Right cardiac atrium (tissue), 5 donors: ENCODE measurements around the gene ASPG. TPM values are rescaled to one million over a fixed set of nuclear protein-coding genes. Genes with fewer than 3 reads are reported as not detected.
A peak's percentile ranks its signal among the peaks of the same experiment; 100 is the strongest.

ENCODE experiments used
- ATAC-seq, 2 donors: fragments of 200-7000 bp; cut with Tn5 transposase; one replicate each; pipeline versions ENCODE4 v1.8.0 to v1.9.1; 2020; ENCODE audit warnings: moderate library complexity in 2 of 2, mild to moderate bottlenecking in 1 of 2
- DNase-seq, 3 donors: peaks; one replicate each; pipeline ENCODE4 v3.0.0-alpha.2; 2020
- H3K27ac ChIP-seq: one replicate; pipeline ENCODE4 v1.5.1; 2013; ENCODE audit warnings: mild to moderate bottlenecking, low read length, control low read depth, moderate library complexity
- H3K27me3 ChIP-seq: one replicate; pipeline ENCODE4 v1.6.1; 2013; ENCODE audit not compliant: control insufficient read depth, insufficient read depth
- H3K4me1 ChIP-seq: one replicate; pipeline ENCODE4 v1.6.1; 2013; ENCODE audit warnings: low read length; ENCODE audit not compliant: control insufficient read depth, insufficient read depth
- H3K4me3 ChIP-seq: one replicate; pipeline ENCODE4 v1.5.1; 2013; ENCODE audit warnings: low read length, control low read depth
- H3K9me3 ChIP-seq: one replicate; pipeline ENCODE4 v1.6.1; 2013; ENCODE audit warnings: low read length; ENCODE audit not compliant: control insufficient read depth
- WGBS: extraction: QIAGEN DNeasy Blood & Tissue Kit; methylation state at CpG from one replicate; pipeline ENCODE4 v1.1.7; 2013; 5-methylcytosine and 5-hydroxymethylcytosine counted together
- intact Hi-C, 4 donors: fragments of 100-400 bp; cut with DNase I; formaldehyde crosslinking; loops; one replicate each; pipeline versions ENCODE4 v1.11.0 to v1.14.0; 2022 to 2023
- polyA plus RNA-seq: library from polyadenylated mRNA; stranded (reverse); fragments of 200-250 nt; gene quantifications from one replicate; pipeline ENCODE4 v1.2.3, GENCODE V29; 2013
- total RNA-seq, 4 donors: library from RNA; stranded (reverse); fragmentation: NEBNext Ultra II Directional; extraction: Animal tissue kit (Norgen Biotek cat#: 25700); gene quantifications; one replicate each; pipeline ENCODE4 v1.2.1, GENCODE V29; 2021
- donor health status: healthy with polysubstance abuse.
- donor health status: DM: no; HTN: yes; CAD: no.
- donor health status: DM: no; HTN: no; CAD: no.
- donor health status: DM: no; HTN: yes; CAD: no; lungs with severe emphysema.
- donor health status: DM: yes; HTN: yes; CAD: no.

Gene ASPG
- total and polyA plus RNA-seq, 5 donors, result 99.1 to 307 (median 174) TPM

GRCh38 chr14:104132981-104133380, 47.5 kb downstream of the ASPG start:
- ATAC-seq (no peak), DNase-seq (peak; percentile 11 to 53 (median 19))
- H3K4me3 ChIP-seq, result no peak overlapping the region
- H3K27ac ChIP-seq, result no peak overlapping the region
- no peaks in the 10 kb centered on the region for H3K27me3 ChIP-seq
- intact Hi-C loops, result loop anchor here in 3 of 4 donors (5.0 to 10.0 kb wide), 5 partner anchors 92 to 512 kb away; no protein-coding TSS in a partner anchor
- no peaks in the 10 kb centered on the region for H3K4me1 ChIP-seq
- WGBS, result 18% methylated on average over 7 of the region's 7 CpGs
- H3K9me3 ChIP-seq, result no peaks in the 10 kb centered on the region

GRCh38 chr14:104133496-104133895, 48.0 kb downstream of the ASPG start:
- no peak for ATAC-seq
- Histone ChIP-seq H3K27me3 (no peaks in the 10 kb centered on the region), H3K9me3 (no peaks in the 10 kb centered on the region), H3K4me3 (no peak overlapping the region), H3K4me1 (no peaks in the 10 kb centered on the region), H3K27ac (no peak overlapping the region)
- 86% methylated on average over 9 of the region's 9 CpGs for WGBS
- intact Hi-C loops, result loop anchor here in 3 of 4 donors (5.0 to 10.0 kb wide), 5 partner anchors 91 to 511 kb away; no protein-coding TSS in a partner anchor
- peak; percentile 5 to 35 (median 29) for DNase-seq

DNA sequence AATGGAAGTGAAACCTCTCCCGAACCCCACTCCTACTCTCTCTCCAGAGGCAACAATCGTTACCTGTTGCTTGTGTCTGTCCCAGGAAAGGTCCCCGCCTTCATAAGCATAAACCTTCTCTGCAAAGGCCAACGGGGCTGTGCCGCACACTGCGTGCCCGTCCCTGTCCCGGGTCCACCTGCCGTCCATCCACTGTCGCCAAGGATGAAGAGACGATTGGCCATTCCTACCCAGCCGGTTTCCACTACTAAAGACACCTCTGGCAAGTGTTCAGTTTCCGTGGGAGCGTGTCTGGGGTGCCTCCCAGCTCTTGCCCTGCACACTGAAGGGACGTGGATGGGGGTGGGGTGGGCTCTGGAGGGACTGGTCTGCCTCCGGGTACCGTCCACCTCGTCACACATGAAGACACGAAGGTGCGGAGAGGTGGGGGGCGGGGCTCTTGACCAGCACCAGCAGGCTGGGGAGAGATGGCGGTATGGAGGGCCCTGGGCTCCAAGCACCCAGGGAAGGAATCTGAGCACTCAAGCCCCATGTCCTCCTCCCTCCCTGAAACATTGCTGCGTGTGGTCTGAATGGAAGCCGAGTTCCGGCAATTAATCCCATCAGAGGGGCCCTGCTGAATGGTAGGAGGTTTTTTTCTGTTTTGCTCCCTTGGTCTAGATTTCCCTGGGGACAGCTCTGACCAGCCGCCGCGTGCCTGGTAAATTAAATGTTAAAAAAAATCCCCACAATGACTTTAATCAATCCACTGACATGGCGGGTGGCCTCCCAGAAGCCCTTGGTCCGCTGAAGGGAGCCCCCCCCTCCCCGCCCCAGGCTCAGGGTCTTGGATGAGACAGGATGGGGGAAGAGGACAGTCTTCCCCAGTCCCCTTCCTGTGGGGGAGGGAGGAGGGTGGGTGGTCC, 48.8 kb downstream of the ASPG start:
- no peak overlapping the region for H3K27ac ChIP-seq
- no peaks in the 10 kb centered on the region for H3K27me3 ChIP-seq
- no peaks in the 10 kb centered on the region for H3K9me3 ChIP-seq
- 60% methylated on average over 31 of the region's 31 CpGs for WGBS
- ATAC-seq (no peak), DNase-seq (peak; percentile 13 to 56 (median 43))
- no peaks in the 10 kb centered on the region for H3K4me1 ChIP-seq
- H3K4me3 ChIP-seq, result no peak overlapping the region
- intact Hi-C loops, result loop anchor here in 3 of 4 donors (2.0 to 10.0 kb wide), 6 partner anchors 90 to 510 kb away; no protein-coding TSS in a partner anchor

DNA sequence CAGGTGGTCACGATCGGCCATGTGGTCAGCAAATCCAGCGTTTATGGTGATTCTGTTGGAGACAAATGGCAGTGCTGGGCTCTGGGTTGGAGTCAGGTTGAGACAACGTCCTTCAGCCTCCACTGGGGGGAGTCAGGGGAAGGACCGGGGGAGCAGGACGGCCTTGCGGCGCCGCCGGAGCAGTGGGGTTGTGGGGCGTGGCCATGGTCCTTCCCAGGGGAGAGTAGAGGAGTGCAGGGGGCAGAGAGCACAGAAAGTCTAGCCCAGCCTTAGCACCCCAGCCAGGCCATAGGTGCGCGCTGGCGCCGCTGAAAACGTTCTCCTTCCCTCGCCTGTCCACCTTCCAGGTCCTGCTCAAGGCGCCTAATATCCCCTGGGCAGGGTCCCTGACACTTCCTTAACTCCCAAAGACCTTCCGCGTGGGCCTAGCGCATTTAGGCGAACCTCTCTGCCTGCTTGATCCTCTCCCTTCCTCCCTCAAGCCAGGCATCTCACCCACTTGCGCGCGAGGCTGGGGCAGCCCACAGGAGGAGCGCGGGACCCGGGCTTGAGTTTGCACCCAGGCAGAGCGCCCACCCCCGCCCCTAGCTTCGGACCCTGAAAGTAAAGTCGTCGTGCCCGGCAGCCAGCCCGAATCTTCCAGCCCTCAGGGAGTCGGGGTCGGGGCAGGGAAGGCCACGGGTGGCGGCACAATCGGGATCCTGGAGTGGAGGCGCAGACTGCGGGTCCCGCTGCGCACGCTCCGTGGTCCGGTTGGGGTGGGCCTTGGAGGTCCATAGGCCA, 49.8 kb downstream of the ASPG start:
- Histone ChIP-seq H3K27ac (no peak overlapping the region), H3K27me3 (no peaks in the 10 kb centered on the region), H3K9me3 (no peaks in the 10 kb centered on the region), H3K4me1 (no peaks in the 10 kb centered on the region), H3K4me3 (no peak overlapping the region)
- 6% methylated on average over 47 of the region's 47 CpGs for WGBS
- peak; percentile 47 to 66 (median 56) for DNase-seq
- no peak for ATAC-seq
- intact Hi-C loops, result loop anchor here (2.0 to 10.0 kb wide), 8 partner anchors 89 to 509 kb away; no protein-coding TSS in a partner anchor

DNA sequence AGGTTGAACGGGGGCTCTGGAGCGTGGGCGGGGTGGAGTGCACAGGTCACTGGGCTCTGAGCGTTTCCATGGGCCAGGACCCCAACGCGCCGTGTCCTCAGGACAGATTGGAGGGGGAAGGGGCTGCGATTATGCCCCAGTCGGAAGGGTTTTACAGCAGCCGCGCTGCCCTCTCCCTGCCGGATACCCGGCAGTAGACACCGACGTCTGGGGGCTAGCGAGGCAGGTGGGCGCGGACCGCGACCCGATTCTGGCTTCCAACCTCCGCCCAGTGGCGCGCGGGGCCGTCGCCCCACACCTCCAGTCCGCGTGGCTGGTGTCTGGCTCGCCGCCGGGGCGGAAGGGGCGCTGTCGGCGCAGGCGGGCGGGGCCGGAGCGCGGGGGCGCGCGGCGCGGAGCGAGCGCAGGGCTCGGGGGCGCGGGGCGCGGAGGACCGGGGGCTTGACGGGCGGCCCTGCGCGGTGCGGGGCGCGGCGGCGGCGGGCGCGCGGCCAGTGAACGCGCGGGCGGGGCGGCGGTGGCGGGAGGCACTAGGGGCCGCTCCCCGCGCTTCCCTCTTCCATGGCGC, 50.5 kb downstream of the ASPG start:
- H3K27me3 ChIP-seq, result no peaks in the 10 kb centered on the region
- intact Hi-C loops, result loop anchor here (2.0 to 10.0 kb wide), 9 partner anchors 89 to 509 kb away; no protein-coding TSS in a partner anchor
- no peaks in the 10 kb centered on the region for H3K4me1 ChIP-seq
- under 1% methylated on average over 77 of the region's 78 CpGs for WGBS
- ATAC-seq (no peak), DNase-seq (peak; percentile 34 to 71 (median 53))
- no peaks in the 10 kb centered on the region for H3K9me3 ChIP-seq
- H3K4me3 ChIP-seq, result peak overlapping the region; percentile 12
- no peak overlapping the region for H3K27ac ChIP-seq

DNA sequence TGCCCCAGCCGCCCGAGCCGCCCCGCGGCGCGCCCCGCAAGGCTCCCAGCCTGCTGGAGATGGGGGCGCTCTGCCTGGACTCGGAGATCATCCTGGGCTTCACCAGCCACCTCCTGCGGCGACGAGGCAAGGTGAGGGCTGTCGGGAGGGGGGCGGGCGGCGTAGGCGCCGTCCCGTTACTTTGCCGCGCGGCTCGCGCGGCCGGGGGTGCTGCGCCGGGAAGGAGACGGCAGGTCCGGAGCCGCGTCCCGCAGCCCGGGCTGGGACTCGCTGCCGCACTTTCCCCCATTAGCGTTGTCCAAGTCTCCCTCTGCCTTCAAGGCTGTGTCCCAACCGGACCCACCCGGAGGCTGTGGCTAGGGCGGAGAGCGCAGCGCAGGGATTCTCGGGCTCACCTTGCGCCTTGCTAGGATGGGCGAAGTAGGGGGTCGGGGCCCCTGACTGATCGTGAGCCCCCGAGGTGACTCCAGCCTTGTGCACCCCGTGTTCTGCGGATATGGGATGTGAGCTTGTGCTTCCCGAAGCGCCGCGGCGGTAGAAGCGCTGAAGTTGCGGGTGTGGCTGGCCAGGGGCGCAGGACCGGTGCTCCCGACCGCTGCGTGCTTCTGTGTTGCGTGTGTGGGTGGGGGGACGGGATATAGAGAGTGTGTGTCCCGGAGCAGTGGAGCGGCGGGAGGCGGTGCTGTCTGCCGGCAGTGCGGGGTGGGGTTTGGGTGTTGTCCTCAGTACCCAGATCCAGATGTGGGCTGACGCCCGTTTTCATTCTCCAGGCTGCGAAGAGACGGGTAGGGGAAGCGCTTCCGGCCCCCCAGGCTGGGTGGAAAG, 51.2 kb downstream of the ASPG start:
- H3K27ac ChIP-seq, result no peak overlapping the region
- no peaks in the 10 kb centered on the region for H3K9me3 ChIP-seq
- H3K4me1 ChIP-seq, result no peaks in the 10 kb centered on the region
- 2% methylated on average over 77 of the region's 77 CpGs for WGBS
- H3K27me3 ChIP-seq, result no peaks in the 10 kb centered on the region
- intact Hi-C loops, result loop anchor here (2.0 to 10.0 kb wide), 8 partner anchors 88 to 508 kb away; no protein-coding TSS in a partner anchor
- peak overlapping the region; percentile 12 for H3K4me3 ChIP-seq
- ATAC-seq, result peak in 1 of 2 donors; percentile 12
- peak; percentile 27 to 56 (median 52) for DNase-seq

- no peaks in the 10 kb centered on the region for H3K4me1 ChIP-seq
- 1% methylated on average over 88 of the region's 88 CpGs for WGBS
Observed at GRCh38 chr14:104137297-104138097, 52.0 kb downstream of the ASPG start.

GRCh38 chr14:104138098-104138717, 52.7 kb downstream of the ASPG start, which contains the start of gene KIF26A:
KIF26A (plus strand) TSS chr14:104138587; CDS start chr14:104138723, 136 bp downstream.
- ATAC-seq (peak; percentile 62 to 67), DNase-seq (peak; percentile 60 to 82 (median 80))
- peak within 1 kb of the TSS; percentile 18 for H3K27ac ChIP-seq
- WGBS, result under 1% methylated on average over 74 of the region's 77 CpGs
- peak within 1 kb of the TSS; percentile 75 for H3K4me3 ChIP-seq
- no peaks in the 10 kb centered on the region for H3K4me1 ChIP-seq
- H3K27me3 ChIP-seq, result no peaks in the 10 kb centered on the region
- intact Hi-C loops, result loop anchor here (2.0 to 10.0 kb wide), 8 partner anchors 87 to 507 kb away; no protein-coding TSS in a partner anchor
- H3K9me3 ChIP-seq, result no peaks in the 10 kb centered on the region

More at GRCh38 chr14:104137297-104138097, 52.0 kb downstream of the ASPG start:
- no peaks in the 10 kb centered on the region for H3K27me3 ChIP-seq
- intact Hi-C loops, result loop anchor here (2.0 to 10.0 kb wide), 9 partner anchors 87 to 507 kb away; no protein-coding TSS in a partner anchor
- H3K4me3 ChIP-seq, result peak overlapping the region; percentile 75
- H3K27ac ChIP-seq, result no peak overlapping the region
- H3K9me3 ChIP-seq, result no peaks in the 10 kb centered on the region
- DNase-seq (peak; percentile 68 to 90 (median 90)), ATAC-seq (peak; percentile 83)
